GM08714 (cell line): Measurements from ENCODE around the gene ANGPTL4.
A peak's percentile ranks its signal among the peaks of the same experiment; 100 is the strongest.
"Not testable (repeated sequence)": the region's sequence is repeated elsewhere in the genome, so short reads cannot be mapped to it uniquely, and the experiment has no call there.

ENCODE experiments used
- H3K4me3 ChIP-seq: fragments of 200-500 bp; sonication (Bioruptor generic); 2 replicates; pipeline ENCODE4 v1.5.1; 2014; ENCODE audit warnings: mild to moderate bottlenecking, low read length, inconsistent platforms
- ZNF274 ChIP-seq: IDR thresholded peaks from 2 replicates; pipeline ENCODE4 v1.6.1; 2012; ENCODE audit warnings: mild to moderate bottlenecking, low read depth, low read length

Gene ANGPTL4

GRCh38 chr19:8398311-8398771 lies 34.4 kb downstream of the ANGPTL4 start:
- H3K4me3 ChIP-seq, result no peak overlapping the region
- no peak for TF ChIP-seq ZNF274

- TF ChIP-seq ZNF274, result no peak
Observed at GRCh38 chr19:8399681-8400188, 35.8 kb downstream of the ANGPTL4 start.

GRCh38 chr19:8401981-8402411 lies 38.0 kb downstream of the ANGPTL4 start:
- no peak overlapping the region for H3K4me3 ChIP-seq
- no peak for TF ChIP-seq ZNF274

More at GRCh38 chr19:8399681-8400188, 35.8 kb downstream of the ANGPTL4 start:
- no peak overlapping the region for H3K4me3 ChIP-seq

GRCh38 chr19:8403098-8403819 lies 39.3 kb downstream of the ANGPTL4 start:
- TF ChIP-seq ZNF274, result no peak

GRCh38 chr19:8403820-8404109 lies 39.8 kb downstream of the ANGPTL4 start:
- H3K4me3 ChIP-seq, result no peak overlapping the region
- no peak for TF ChIP-seq ZNF274

More at GRCh38 chr19:8403098-8403819, 39.3 kb downstream of the ANGPTL4 start:
- no peak overlapping the region for H3K4me3 ChIP-seq

GRCh38 chr19:8404391-8405151 lies 40.6 kb downstream of the ANGPTL4 start:
- TF ChIP-seq ZNF274, result no peak
- no peak overlapping the region for H3K4me3 ChIP-seq

GRCh38 chr19:8410718-8411117 lies 46.8 kb downstream of the ANGPTL4 start:
- not testable (repeated sequence) for H3K4me3 ChIP-seq

- no peak for TF ChIP-seq ZNF274
- peak within 1 kb of the TSS; percentile 72 for H3K4me3 ChIP-seq
Observed at GRCh38 chr19:8412783-8413628, 49.1 kb downstream of the ANGPTL4 start, which contains the start of gene MARCHF2. Gene MARCHF2, plus strand, starts transcription at chr19:8413305. Its CDS starts 8,536 bp downstream, at chr19:8421841.

- no peak for TF ChIP-seq ZNF274
- peak overlapping the region; percentile 72 for H3K4me3 ChIP-seq
Observed at GRCh38 chr19:8413629-8413995, 49.7 kb downstream of the ANGPTL4 start.

- TF ChIP-seq ZNF274, result no peak
Observed at GRCh38 chr19:8416796-8417195, 52.8 kb downstream of the ANGPTL4 start.

GRCh38 chr19:8421484-8422461 lies 57.8 kb downstream of the ANGPTL4 start:
- H3K4me3 ChIP-seq, result no peak overlapping the region
- no peak for TF ChIP-seq ZNF274

More at GRCh38 chr19:8416796-8417195, 52.8 kb downstream of the ANGPTL4 start:
- H3K4me3 ChIP-seq, result no peak overlapping the region

GRCh38 chr19:8423817-8424223 lies 59.9 kb downstream of the ANGPTL4 start:
- no peak for TF ChIP-seq ZNF274

More at GRCh38 chr19:8423817-8424223, 59.9 kb downstream of the ANGPTL4 start:
- no peak overlapping the region for H3K4me3 ChIP-seq
